B cell (primary cell): ENCODE results near the gene SRXN1. TPM values are rescaled to one million over a fixed set of nuclear protein-coding genes. Genes with fewer than 3 reads are reported as not detected.
"Not testable (repeated sequence)": the region's sequence is repeated elsewhere in the genome, so short reads cannot be mapped to it uniquely, and the experiment has no call there.

Experiments
- ATAC-seq: fragments of 200-7000 bp; cut with Tn5 transposase; one replicate; pipeline ENCODE4 v1.10.0; 2021; ENCODE audit warnings: low read depth, mild to moderate bottlenecking, moderate number of reproducible peaks, moderate library complexity
- CTCF ChIA-PET: fragments of 350-600 bp; sonication (Branson Sonifier 250); formaldehyde crosslinking; loops from one replicate; lab custom pipeline; 2021; ENCODE audit warnings: antibody characterized with exemption, inconsistent platforms; lab: Charles Lee
- POLR2A ChIA-PET: fragments of 350-600 bp; sonication (Branson Sonifier 250); formaldehyde crosslinking; loops from one replicate; lab custom pipeline; 2021; ENCODE audit warnings: antibody characterized with exemption; lab: Charles Lee
- DNase-seq: peaks from one replicate; pipeline ENCODE4 v3.0.0; 2013
- H2AFZ ChIP-seq: 2 replicates; pipeline ENCODE4 v1.6.1; 2012; ENCODE audit warnings: mild to moderate bottlenecking, low read depth, low read length; ENCODE audit not compliant: insufficient read depth, poor library complexity, severe bottlenecking
- H3K27ac ChIP-seq, 2 donors: 1 replicate in 1 of 2; 2 replicates in 1 of 2; pipeline ENCODE4 v1.5.1; 2012 to 2013; ENCODE audit warnings: low read length in 2 of 2, mild to moderate bottlenecking in 2 of 2, moderate library complexity in 1 of 2
- H3K27me3 ChIP-seq, 4 experiments: fragments of 200-600 bp in 1 of 4; sonication (generic) in 1 of 4; replicated peaks in 1 of 4; 1 replicate in 2 of 4; 2 replicates in 2 of 4; pipeline versions ENCODE4 v1.6.1 to v1.7.0; 2013 to 2016; ENCODE audit warnings: low read length in 3 of 4, mild to moderate bottlenecking in 2 of 4, mixed read lengths in 1 of 4, moderate library complexity in 1 of 4; ENCODE audit not compliant: insufficient read depth in 4 of 4, control insufficient read depth in 3 of 4; ENCODE audit errors: control extremely low read depth in 1 of 4
- H3K36me3 ChIP-seq, 2 experiments: replicated peaks in 1 of 2; 1 replicate in 1 of 2; 2 replicates in 1 of 2; pipeline versions ENCODE4 v1.6.1 to v1.7.1; 2013; ENCODE audit warnings: low read length in 1 of 2; ENCODE audit not compliant: insufficient read depth in 2 of 2, control insufficient read depth in 1 of 2; ENCODE audit errors: control extremely low read depth in 1 of 2, extremely low read depth in 1 of 2
- H3K4me1 ChIP-seq, 2 donors: fragments of 200-600 bp in 1 of 2; sonication (generic) in 1 of 2; 1 replicate in 1 of 2; 2 replicates in 1 of 2; pipeline versions ENCODE4 v1.5.1 to v1.6.1; 2013 to 2017; ENCODE audit warnings: low read length in 2 of 2; ENCODE audit not compliant: control insufficient read depth in 2 of 2, insufficient read depth in 2 of 2
- H3K4me2 ChIP-seq: replicated peaks from 2 replicates; pipeline ENCODE3; 2012; ENCODE audit warnings: mild to moderate bottlenecking, low read depth, low read length; ENCODE audit not compliant: poor library complexity, severe bottlenecking
- H3K4me3 ChIP-seq, 5 experiments: fragments of 200-600 bp in 1 of 5; sonication (generic) in 1 of 5; 1 replicate in 3 of 5; 2 replicates in 2 of 5; pipeline versions ENCODE4 v1.5.1 to v1.7.0; 2011 to 2016; ENCODE audit warnings: low read length in 4 of 5, mild to moderate bottlenecking in 4 of 5, low read depth in 2 of 5, control low read depth in 1 of 5, moderate library complexity in 1 of 5; ENCODE audit not compliant: insufficient read depth in 1 of 5; ENCODE audit errors: control extremely low read depth in 1 of 5, extremely low read depth in 1 of 5
- H3K79me2 ChIP-seq: fragments of 200-600 bp; sonication (generic); one replicate; pipeline ENCODE4 v1.6.0; 2016; ENCODE audit warnings: low read length; ENCODE audit not compliant: control insufficient read depth, insufficient read depth
- H3K9ac ChIP-seq: fragments of 200-600 bp; sonication (generic); 2 replicates; pipeline ENCODE4 v1.6.1; 2017; ENCODE audit warnings: mild to moderate bottlenecking, low read length, moderate library complexity
- H3K9me3 ChIP-seq, 3 donors: one replicate each; pipeline versions ENCODE4 v1.6.1 to v1.7.1; 2013; ENCODE audit warnings: low read length in 2 of 3; ENCODE audit not compliant: control insufficient read depth in 2 of 3, insufficient read depth in 1 of 3; ENCODE audit errors: control extremely low read depth in 1 of 3
- H4K20me1 ChIP-seq: 2 replicates; pipeline ENCODE4 v1.6.0; 2012; ENCODE audit warnings: mild to moderate bottlenecking, low read length; ENCODE audit not compliant: insufficient read depth, control insufficient read depth, poor library complexity, severe bottlenecking
- H3K27ac Mint-ChIP-seq: one replicate; pipeline ENCODE4 v1.8.0; 2021; ENCODE audit warnings: mixed read lengths
- H3K27me3 Mint-ChIP-seq: one replicate; pipeline ENCODE4 v1.8.0; 2021; ENCODE audit warnings: mixed read lengths
- H3K4me1 Mint-ChIP-seq: one replicate; pipeline ENCODE4 v1.8.0; 2021; ENCODE audit warnings: mixed read lengths
- H3K4me3 Mint-ChIP-seq: one replicate; pipeline ENCODE4 v1.8.0; 2021; ENCODE audit warnings: mixed read lengths
- H3K9me3 Mint-ChIP-seq: one replicate; pipeline ENCODE4 v1.8.0; 2022; ENCODE audit warnings: mixed read lengths; ENCODE audit not compliant: insufficient read depth
- EZH2 ChIP-seq: IDR thresholded peaks from 2 replicates; pipeline ENCODE4 v1.6.1; 2012; ENCODE audit warnings: borderline replicate concordance, low read depth, mild to moderate bottlenecking, moderate library complexity, low read length; ENCODE audit not compliant: insufficient read depth, poor library complexity, severe bottlenecking
- WGBS: methylation state at CpG from one replicate; pipeline ENCODE4 v1.1.5; 2013; ENCODE audit warnings: missing lambda C conversion rate; ENCODE audit not compliant: insufficient coverage; 5-methylcytosine and 5-hydroxymethylcytosine counted together
- intact Hi-C: fragments of 100-400 bp; cut with micrococcal nuclease; formaldehyde crosslinking; loops from one replicate; pipeline ENCODE4 v1.10.0; 2022
- polyA plus RNA-seq: library from polyadenylated mRNA; depleted of rRNA; stranded (reverse); fragments of >200 nt; gene quantifications from 2 replicates; pipeline ENCODE4 v1.2.3, GENCODE V29; 2012
- total RNA-seq, 2 donors: library from RNA; stranded (reverse); fragments of 120-200 nt in 1 of 2; gene quantifications; 1 replicate in 1 of 2; 2 replicates in 1 of 2; pipeline versions ENCODE4 v1.2.3 to v1.2.4, GENCODE V29; 2013 to 2022
- TF ChIP-seq, protein P1 (sequence below): fragments of 200-600 bp; IDR thresholded peaks from one replicate; pipeline ENCODE4 v1.8.0; 2022; ENCODE audit warnings: antibody characterized with exemption, mild to moderate bottlenecking

Gene SRXN1
- total and polyA plus RNA-seq, 2 donors (not counting 1 experiment from before 2014, with no cell fraction given): 1.3 to 4.5 TPM

DNA sequence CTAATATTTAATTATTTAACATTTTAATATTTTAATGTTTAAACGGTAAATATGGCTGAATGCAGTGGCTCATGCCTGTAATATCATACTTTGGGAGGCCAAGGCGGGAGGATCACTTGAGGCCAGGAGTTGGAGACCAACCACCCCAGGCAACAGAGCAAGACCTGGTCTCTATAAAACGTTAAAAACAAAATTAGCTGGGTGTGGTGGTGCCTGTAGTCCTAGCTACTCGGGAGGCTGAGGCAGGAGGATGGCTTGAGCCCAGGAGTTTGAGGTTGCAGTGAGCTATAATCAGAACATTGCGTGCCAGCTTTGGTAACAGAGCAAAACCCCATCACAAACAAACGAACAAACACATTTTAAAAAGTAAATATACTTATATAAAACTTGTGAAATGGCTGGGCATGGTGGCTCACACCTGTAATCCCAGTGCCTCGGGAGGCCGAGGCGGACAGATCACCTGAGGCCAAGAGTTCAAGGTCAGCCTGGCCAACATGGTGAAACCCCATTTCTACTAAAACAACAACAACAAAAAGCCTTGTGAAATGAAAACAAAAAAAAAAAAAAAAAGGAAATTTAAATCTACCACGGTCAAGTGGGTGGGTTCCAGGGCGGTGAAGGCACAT is 8.2 kb downstream of the SRXN1 start:
- Mint-ChIP-seq H3K4me3 (no peak overlapping the region), H3K9me3 (no peaks in the 10 kb centered on the region), H3K27ac (no peak overlapping the region), H3K27me3 (peaks cover 26% of the 10 kb centered on the region), H3K4me1 (peaks cover 8% of the 10 kb centered on the region)
- no peak overlapping the region for H3K4me2 ChIP-seq
- peaks cover 0 to 23% (median 9%) of the 10 kb centered on the region in 4 experiments for H3K27me3 ChIP-seq
- WGBS: 87% methylated on average over 2 of the region's 11 CpGs
- no peak for TF ChIP-seq EZH2
- H3K27ac ChIP-seq: no peak overlapping the region
- intact Hi-C loops: loop anchor here (1.0 kb wide), 2 partner anchors 8 to 84 kb away; partner anchors contain the start of gene SRXN1
- no peak overlapping the region for H2AFZ ChIP-seq
- H3K9ac ChIP-seq: no peak overlapping the region
- ChIA-PET POLR2A (interaction anchor here (0.7 kb wide), 1 partner anchor 348 kb away, joined by 5 read pairs; the partner anchor contains the start of gene ZCCHC3), CTCF (interaction anchor here (0.7 to 2.6 kb wide), 14 partner anchors 10 to 861 kb away, joined by 3 to 13 read pairs (median 4); partner anchors contain the start of gene NRSN2)
- H3K79me2 ChIP-seq: no peaks in the 10 kb centered on the region
- peaks cover 0 to 4% of the 10 kb centered on the region in 2 experiments for H3K36me3 ChIP-seq
- H4K20me1 ChIP-seq: no peaks in the 10 kb centered on the region
- DNase-seq (no peak), ATAC-seq (no peak)
- peaks cover 0 to 4% (median 0%) of the 10 kb centered on the region in 3 donors for H3K9me3 ChIP-seq
- H3K4me3 ChIP-seq: no peak overlapping the region
- H3K4me1 ChIP-seq: peaks cover 7 to 11% of the 10 kb centered on the region in 2 donors

DNA sequence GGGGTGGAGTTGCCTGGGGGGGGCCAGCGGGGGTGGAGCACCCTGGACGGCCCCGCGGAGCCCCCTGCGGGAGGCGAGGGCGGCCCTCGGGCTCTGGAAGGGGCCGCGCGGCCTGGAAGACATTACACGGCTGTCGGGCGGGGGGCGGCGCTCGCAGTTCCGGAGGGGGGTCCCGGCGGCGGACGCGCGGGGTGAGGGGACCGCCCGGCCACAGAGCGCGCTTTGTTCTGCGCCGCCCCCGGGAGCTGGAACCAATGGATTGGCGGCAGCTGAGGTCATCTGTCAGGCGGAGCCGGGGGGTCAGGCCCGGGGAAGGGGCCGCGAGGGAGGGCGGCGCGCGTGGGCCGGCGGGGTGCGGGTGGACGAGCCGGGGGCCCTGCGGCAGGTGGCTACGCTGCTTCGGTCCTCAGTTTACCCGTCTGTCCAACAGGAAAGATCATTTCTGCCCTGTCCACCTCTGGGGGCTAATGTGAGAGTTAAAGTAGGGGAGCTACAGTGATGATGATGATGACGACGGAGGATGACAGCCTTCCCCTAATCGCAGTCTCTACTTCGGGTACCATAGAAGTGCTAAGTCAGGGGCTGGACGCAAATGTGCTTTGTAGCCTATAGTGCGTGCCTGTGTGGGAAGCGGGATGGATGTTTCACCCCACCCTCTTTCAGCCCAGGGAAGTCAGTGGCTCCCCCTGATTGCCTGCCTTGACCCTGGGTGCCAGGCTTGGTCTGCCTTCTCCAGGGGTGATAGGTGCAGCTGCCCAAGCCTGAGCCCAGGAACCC is 10.4 kb downstream of the SRXN1 start:
- Histone ChIP-seq H3K4me2 (peak overlapping the region; percentile 72), H3K79me2 (no peaks in the 10 kb centered on the region), H3K9me3 (peaks cover 0 to 4% (median 0%) of the 10 kb centered on the region in 3 donors), H3K4me3 (peak overlapping the region in 2 of 5 experiments; percentile 12 to 36), H3K4me1 (peaks cover 7 to 11% of the 10 kb centered on the region in 2 donors), H2AFZ (peak overlapping the region; percentile 54), H3K36me3 (no peaks in the 10 kb centered on the region), H3K9ac (peak overlapping the region; percentile 26), H3K27me3 (peaks cover 0 to 23% (median 9%) of the 10 kb centered on the region in 4 experiments), H3K27ac (no peak overlapping the region), H4K20me1 (no peaks in the 10 kb centered on the region)
- H3K4me1 Mint-ChIP-seq: peaks cover 8% of the 10 kb centered on the region
- WGBS: 12% methylated on average over 56 of the region's 57 CpGs
- POLR2A ChIA-PET: no interaction called here
- intact Hi-C loops: no loop called here
- no peaks in the 10 kb centered on the region for H3K9me3 Mint-ChIP-seq
- H3K4me3 Mint-ChIP-seq: peak overlapping the region; percentile 68
- DNase-seq: no peak
- peak overlapping the region; percentile 11 for H3K27ac Mint-ChIP-seq
- peaks cover 26% of the 10 kb centered on the region for H3K27me3 Mint-ChIP-seq
- CTCF ChIA-PET: no interaction called here
- no peak for ATAC-seq
- TF ChIP-seq, protein P1, sequence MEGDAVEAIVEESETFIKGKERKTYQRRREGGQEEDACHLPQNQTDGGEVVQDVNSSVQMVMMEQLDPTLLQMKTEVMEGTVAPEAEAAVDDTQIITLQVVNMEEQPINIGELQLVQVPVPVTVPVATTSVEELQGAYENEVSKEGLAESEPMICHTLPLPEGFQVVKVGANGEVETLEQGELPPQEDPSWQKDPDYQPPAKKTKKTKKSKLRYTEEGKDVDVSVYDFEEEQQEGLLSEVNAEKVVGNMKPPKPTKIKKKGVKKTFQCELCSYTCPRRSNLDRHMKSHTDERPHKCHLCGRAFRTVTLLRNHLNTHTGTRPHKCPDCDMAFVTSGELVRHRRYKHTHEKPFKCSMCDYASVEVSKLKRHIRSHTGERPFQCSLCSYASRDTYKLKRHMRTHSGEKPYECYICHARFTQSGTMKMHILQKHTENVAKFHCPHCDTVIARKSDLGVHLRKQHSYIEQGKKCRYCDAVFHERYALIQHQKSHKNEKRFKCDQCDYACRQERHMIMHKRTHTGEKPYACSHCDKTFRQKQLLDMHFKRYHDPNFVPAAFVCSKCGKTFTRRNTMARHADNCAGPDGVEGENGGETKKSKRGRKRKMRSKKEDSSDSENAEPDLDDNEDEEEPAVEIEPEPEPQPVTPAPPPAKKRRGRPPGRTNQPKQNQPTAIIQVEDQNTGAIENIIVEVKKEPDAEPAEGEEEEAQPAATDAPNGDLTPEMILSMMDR: no peak
- TF ChIP-seq EZH2: peak; percentile 57

DNA sequence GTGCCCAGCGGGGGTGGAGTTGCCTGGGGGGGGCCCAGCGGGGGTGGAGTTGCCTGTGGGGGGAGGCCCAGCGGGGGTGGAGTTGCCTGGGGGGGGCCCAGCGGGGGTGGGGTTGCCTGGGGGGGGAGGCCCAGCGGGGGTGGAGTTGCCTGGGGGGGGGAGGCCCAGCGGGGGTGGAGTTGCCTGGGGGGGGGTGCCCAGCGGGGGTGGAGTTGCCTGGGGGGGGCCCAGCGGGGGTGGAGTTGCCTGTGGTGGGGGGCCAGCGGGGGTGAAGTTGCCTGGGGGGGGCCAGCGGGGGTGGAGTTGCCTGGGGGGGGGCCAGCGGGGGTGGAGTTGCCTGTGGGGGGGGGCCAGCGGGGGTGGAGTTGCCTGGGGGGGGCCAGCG is 11.0 kb downstream of the SRXN1 start:
- no CpG with 5 or more reads among the region's 13 CpGs for WGBS
- H3K27me3 Mint-ChIP-seq: peaks cover 26% of the 10 kb centered on the region
- H4K20me1 ChIP-seq, H3K4me3 Mint-ChIP-seq, H3K9me3 Mint-ChIP-seq, POLR2A ChIA-PET, H3K9ac ChIP-seq, H3K9me3 ChIP-seq, H3K4me3 ChIP-seq, H3K27ac Mint-ChIP-seq, H3K79me2 ChIP-seq, H3K4me1 Mint-ChIP-seq, CTCF ChIA-PET, ATAC-seq, H3K27ac ChIP-seq, intact Hi-C loops, H2AFZ ChIP-seq, H3K36me3 ChIP-seq, DNase-seq: not testable (repeated sequence)
- peak overlapping the region; percentile 72 for H3K4me2 ChIP-seq
- H3K27me3 ChIP-seq: peaks cover 0 to 23% (median 9%) of the 10 kb centered on the region in 4 experiments
- H3K4me1 ChIP-seq: peaks cover 7 to 11% of the 10 kb centered on the region in 2 donors
